HG03060 (cell line): ENCODE data around the gene TIE1.

Experiments
- ATAC-seq: cut with Tn5 transposase; IDR thresholded peaks from one replicate; pipeline ENCODE4 v1.9.1; 2021; ENCODE audit warnings: low read depth, moderate number of reproducible peaks; ENCODE audit not compliant: unreplicated experiment

TIE1 gene

GRCh38 chr1:43311521-43311920 is 10.7 kb downstream of the TIE1 start:
- ATAC-seq, result no peak

- no peak for ATAC-seq
These were observed 11.4 kb downstream of the TIE1 start for GRCh38 chr1:43312212-43312623.

GRCh38 chr1:43312663-43313515 is 12.1 kb downstream of the TIE1 start:
- no peak for ATAC-seq

- no peak for ATAC-seq
These were observed 13.0 kb downstream of the TIE1 start for GRCh38 chr1:43313771-43314170.

GRCh38 chr1:43314233-43314632 is 13.5 kb downstream of the TIE1 start:
- ATAC-seq, result no peak

- no peak for ATAC-seq
These were observed 14.7 kb downstream of the TIE1 start for GRCh38 chr1:43315481-43315880.

GRCh38 chr1:43315963-43316737 is 15.4 kb downstream of the TIE1 start:
- ATAC-seq, result no peak

- ATAC-seq, result no peak
These were observed 16.1 kb downstream of the TIE1 start for GRCh38 chr1:43316738-43317520.

GRCh38 chr1:43317817-43318471 is 17.2 kb downstream of the TIE1 start:
- ATAC-seq, result no peak

- no peak for ATAC-seq
These were observed 18.0 kb downstream of the TIE1 start for GRCh38 chr1:43318831-43319230.

GRCh38 chr1:43319288-43319687 is 18.5 kb downstream of the TIE1 start:
- no peak for ATAC-seq

- ATAC-seq, result no peak
These were observed 19.0 kb downstream of the TIE1 start for GRCh38 chr1:43319766-43320165.

- no peak for ATAC-seq
These were observed 20.6 kb downstream of the TIE1 start for GRCh38 chr1:43321331-43321891.

- ATAC-seq, result no peak
These were observed 21.7 kb downstream of the TIE1 start for GRCh38 chr1:43322506-43322905.

GRCh38 chr1:43324810-43325209 is 24.0 kb downstream of the TIE1 start:
- ATAC-seq, result no peak

GRCh38 chr1:43325381-43325780 is 24.6 kb downstream of the TIE1 start:
- ATAC-seq, result no peak

- ATAC-seq, result no peak
These were observed 26.9 kb downstream of the TIE1 start for GRCh38 chr1:43327549-43328292.

- no peak for ATAC-seq
These were observed 29.4 kb downstream of the TIE1 start for GRCh38 chr1:43329995-43330751.

GRCh38 chr1:43331688-43332087 is 30.9 kb downstream of the TIE1 start:
- ATAC-seq, result no peak
